ENCODE measurements around the gene INSC. TPM values are rescaled to one million over a fixed set of nuclear protein-coding genes. Genes with fewer than 3 reads are reported as not detected.
"Not testable (repeated sequence)": the region's sequence is repeated elsewhere in the genome, so short reads cannot be mapped to it uniquely, and the experiment has no call there.

INSC gene, protein sequence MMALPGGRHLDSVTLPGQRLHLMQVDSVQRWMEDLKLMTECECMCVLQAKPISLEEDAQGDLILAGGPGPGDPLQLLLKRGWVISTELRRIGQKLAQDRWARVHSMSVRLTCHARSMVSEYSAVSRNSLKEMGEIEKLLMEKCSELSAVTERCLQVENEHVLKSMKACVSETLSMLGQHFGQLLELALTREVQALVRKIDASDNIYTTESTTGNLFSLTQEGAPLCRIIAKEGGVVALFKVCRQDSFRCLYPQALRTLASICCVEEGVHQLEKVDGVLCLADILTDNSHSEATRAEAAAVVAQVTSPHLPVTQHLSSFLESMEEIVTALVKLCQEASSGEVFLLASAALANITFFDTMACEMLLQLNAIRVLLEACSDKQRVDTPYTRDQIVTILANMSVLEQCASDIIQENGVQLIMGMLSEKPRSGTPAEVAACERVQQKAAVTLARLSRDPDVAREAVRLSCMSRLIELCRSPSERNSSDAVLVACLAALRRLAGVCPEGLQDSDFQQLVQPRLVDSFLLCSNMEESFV
- total RNA-seq: under 1 TPM; 0.14 to 0.23 TPM
- long read RNA-seq, donor 1, partial matches to known transcripts: 0 of 1 reads
- long read RNA-seq, donor 1, other reads (novel, unspliced or antisense): 1 of 1 reads
- long read RNA-seq, donor 2, partial matches to known transcripts: 1 of 2 reads
- long read RNA-seq, donor 2, other reads (novel, unspliced or antisense): 1 of 2 reads

DNA sequence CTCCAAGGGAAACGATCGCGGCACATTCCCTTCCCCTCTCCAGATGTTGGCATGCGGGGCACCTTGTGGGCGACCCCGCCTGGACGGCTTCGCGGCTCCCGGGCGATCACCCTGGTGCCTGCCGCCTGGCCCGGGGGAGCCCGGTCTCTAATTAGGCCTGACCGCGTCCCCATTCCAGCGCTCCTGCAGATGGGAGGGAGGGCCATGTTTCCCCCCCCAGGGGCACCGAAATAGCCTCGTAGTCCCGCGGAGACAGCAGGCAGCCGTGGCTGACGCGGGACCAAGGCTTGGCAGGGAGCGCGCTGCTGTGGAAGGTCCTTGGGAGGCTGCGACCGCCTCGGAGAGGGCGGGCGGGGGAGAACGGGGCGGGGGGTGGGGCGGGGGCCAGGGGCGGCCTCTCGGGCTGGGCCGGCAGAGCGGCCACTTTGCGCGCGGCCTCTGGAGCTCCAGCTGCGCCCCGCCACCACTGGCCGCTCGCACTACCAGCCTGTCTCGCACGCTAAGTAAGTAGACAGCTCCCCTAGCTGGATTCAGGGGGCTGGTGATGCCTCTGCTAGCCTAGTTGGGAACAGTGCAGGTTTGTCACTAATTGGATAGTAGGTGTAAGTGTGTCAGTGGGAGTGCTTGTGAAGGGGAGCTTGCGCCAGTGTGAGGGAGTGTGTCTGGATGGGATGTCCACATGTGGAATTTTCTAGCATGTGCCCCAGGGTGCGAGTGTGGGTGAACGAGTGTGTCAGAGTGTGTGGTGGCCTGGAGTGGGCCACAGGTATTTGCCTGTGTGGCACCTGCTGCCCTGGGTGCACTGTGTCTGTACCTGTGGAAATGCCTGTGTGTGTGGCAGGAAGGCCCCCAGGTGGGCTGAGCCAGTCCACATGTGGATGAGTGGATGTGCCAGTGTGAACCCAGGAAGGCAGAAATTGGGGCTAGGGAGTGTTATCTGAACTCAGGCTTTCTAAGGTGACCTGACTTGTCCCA is at the start of gene INSC:
Gene INSC (plus strand): TSS at position 423 of the 975 bp plus-strand sequence. CDS start 34,252 bp downstream, outside the sequence.
- intact Hi-C loops (cut with DNase I): no loop called here
- DNase-seq (ENCODE audit: low spot score): no peak

DNA sequence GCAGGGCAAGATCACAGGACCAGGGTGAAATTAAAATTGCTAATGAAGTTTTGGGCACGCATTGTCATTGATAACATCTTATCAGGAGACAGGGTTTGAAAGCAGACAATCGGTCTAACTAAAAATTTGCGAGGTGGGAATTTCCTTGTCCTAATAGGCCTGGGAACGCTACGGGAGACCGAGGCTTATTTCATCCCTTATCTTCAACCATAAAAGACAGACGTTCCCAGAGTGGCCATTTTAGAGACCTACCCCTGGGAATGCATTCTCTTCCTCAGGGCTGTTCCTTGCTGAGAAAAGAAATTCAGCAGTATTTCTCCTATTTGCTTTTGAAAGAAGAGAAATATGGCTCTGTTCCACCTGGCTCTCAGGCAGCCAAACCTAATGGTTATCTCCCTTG is 45.0 kb upstream of the INSC start:
- intact Hi-C loops (cut with DNase I); DNase-seq (ENCODE audit: low spot score): not testable (repeated sequence)

DNA sequence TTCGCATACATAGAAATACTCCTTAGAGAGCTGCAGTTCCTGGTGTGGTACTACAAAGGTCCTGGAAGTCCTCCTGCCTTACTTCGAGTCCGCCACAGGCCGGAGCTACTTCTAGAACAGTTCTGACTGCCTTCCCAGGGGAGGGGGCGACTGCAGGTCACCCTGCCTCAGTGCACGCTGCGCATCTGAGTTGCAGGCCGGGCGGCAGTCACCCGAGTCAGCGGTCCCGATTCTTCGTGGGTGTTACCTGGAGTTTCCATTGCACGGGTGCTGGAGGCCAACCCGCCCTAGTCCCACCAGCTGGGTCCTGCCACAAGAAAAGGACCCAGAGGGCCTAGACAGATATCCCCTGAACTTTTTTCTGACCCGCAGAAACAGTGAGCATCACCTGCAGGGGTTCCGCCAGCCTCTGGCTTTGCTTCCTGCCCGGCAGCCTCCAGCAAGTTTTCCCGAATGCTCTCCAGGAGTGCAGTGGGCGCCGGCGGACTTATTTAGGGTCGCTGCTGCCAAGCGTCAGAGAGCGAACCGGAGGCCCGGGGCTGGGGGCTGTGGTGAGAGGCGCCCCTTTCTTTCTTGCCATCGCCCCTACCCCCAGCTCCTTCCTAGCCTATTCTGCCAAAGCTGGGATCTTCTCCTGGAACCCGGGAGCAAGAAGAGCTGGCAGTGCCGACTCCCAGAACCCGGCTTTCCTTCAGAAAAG is 43.0 kb upstream of the INSC start:
- intact Hi-C loops (cut with DNase I): no loop called here
- no peak for DNase-seq (ENCODE audit: low spot score)

GRCh38 chr11:15072551-15073143 is 42.1 kb upstream of the INSC start:
- intact Hi-C loops (cut with DNase I): no loop called here
- no peak for DNase-seq (ENCODE audit: low spot score)

GRCh38 chr11:15073361-15074205 is 41.1 kb upstream of the INSC start, which contains the start of gene CALCB:
Gene CALCB, plus strand, starts transcription at chr11:15073593. Its CDS starts 1,126 bp downstream, at chr11:15074719.
- intact Hi-C loops (cut with DNase I): no loop called here
- DNase-seq (ENCODE audit: low spot score): peak; percentile 83

- intact Hi-C loops (cut with DNase I): no loop called here
- DNase-seq (ENCODE audit: low spot score): peak; percentile 93
Observed at GRCh38 chr11:15074206-15075161, 40.2 kb upstream of the INSC start.

- no peak for DNase-seq (ENCODE audit: low spot score)
- intact Hi-C loops (cut with DNase I): no loop called here
Observed at GRCh38 chr11:15075162-15075526, 39.6 kb upstream of the INSC start.

DNA sequence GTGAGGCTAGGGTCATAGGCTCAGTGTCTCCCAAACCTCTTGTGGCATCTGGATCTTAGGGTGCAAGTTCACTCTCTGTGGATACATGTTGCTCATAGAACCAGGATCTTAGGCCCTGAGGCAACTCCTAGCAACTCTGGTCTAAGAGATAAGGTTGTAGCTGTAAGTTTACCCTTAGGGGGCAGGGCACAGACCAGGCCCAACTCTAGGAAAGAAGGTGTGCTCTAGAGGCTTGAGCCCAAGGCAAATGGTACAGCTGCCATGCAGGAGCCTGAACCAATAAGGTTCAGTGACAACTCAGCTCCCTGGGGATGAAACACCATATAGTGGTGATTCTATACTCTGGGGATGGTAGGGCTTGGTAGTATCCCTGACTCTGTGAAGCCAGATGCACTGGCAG is 23.5 kb upstream of the INSC start:
- no peak for DNase-seq (ENCODE audit: low spot score)
- intact Hi-C loops (cut with DNase I): no loop called here

DNA sequence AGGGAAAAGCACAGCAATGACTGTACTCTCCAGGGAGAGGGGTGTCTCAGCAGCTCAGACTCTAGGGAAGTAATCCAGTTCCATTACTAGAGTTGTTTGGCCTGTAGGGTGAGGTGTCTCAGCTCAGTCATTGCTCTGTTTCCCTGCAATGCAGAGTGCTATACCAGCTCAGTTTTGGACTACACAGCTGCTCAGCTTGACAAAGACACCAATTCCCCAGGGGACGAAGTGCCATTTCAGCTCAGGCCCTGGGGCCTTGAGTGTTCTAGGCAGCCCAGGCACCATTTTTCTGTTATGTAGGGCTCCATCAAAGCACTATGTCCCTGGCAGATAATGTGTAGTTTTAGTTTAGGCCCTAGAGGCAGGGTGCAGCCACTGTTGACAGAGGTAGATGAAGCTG is 23.1 kb upstream of the INSC start:
- intact Hi-C loops (cut with DNase I): no loop called here
- no peak for DNase-seq (ENCODE audit: low spot score)

- no peak for DNase-seq (ENCODE audit: low spot score)
- intact Hi-C loops (cut with DNase I): no loop called here
Observed at GRCh38 chr11:15093432-15093831, 21.3 kb upstream of the INSC start.

DNA sequence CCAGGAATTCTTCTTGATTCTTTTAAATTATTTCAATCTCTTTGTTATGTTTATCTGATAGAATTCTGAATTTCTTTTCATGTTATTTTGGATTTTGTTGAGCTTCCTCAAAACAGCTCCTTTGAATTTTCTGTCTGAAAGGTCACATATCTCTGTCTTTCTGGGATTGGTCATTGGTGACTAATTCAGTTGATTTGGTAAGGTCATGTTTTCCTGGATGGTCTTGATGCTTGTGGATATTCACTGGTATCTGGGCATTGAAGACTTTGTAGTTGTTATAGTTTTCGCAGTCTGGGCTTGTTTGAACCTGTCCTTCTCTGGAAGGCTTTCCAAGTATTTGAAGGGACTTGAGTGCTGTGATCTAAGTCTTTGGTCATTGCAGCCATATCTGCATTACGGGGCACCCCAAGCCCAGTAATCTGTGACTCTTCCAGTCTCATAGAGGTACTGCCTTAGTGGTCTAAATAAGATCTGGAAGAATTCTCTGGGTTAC is 18.9 kb upstream of the INSC start:
- no peak for DNase-seq (ENCODE audit: low spot score)
- intact Hi-C loops (cut with DNase I): no loop called here

DNA sequence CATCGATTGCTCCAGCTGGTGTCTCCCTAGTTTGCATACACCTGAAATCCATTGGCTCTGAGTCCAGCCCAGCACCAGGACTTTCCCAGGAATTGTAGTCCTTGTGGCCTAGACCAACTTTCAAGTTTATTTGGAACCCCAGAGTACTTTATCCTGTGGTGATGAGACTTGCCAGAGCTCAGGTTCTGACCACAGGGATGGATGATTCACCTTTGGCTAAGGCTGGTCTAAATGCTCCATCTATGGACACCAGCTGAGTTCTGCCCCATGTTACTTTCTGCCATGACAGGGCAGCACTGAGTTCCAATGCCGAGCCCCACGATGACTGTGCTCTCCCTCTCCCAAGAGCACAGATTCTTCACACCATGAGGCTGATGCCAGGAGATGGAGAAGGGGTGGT is 17.3 kb upstream of the INSC start:
- DNase-seq (ENCODE audit: low spot score): no peak
- intact Hi-C loops (cut with DNase I): no loop called here

- intact Hi-C loops (cut with DNase I): no loop called here
- DNase-seq (ENCODE audit: low spot score): no peak
Observed at GRCh38 chr11:15099267-15099666, 15.5 kb upstream of the INSC start.

GRCh38 chr11:15101072-15101709 is 13.5 kb upstream of the INSC start:
- intact Hi-C loops (cut with DNase I): loop anchor here in 1 of 2 donors (5.0 kb wide), 1 partner anchor 106 kb away; no protein-coding TSS in a partner anchor
- peak; percentile 87 for DNase-seq (ENCODE audit: low spot score)

DNA sequence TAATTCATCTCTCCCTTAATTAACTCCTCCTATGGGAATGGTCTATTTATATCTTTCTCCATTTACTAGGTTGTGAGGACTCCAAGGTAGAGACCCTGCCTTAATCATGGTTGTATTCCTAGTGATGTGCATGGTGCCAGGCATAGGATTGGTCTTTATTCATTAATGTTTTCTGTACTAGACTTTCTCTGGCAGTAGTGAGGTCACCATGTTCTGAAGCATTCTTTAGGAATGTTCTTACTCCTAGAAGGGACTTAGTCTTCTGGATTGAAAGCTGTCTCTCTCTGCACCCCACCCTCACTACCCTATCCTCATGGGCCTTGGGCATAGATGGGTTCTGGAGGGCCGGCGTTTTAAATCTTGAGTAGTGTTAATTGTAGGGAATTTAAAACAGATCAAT is 10.6 kb upstream of the INSC start:
- intact Hi-C loops (cut with DNase I): loop anchor here in 1 of 2 donors (5.0 kb wide), 1 partner anchor 103 kb away; no protein-coding TSS in a partner anchor
- no peak for DNase-seq (ENCODE audit: low spot score)

Measured in posterior vena cava (tissue), 2 donors.